Stimulated activated CD8-positive, alpha-beta memory T cell treated with anti-CD3 and anti-CD28 coated beads, Interleukin-7, amount 100 ng/mL, for 24 hours (primary cell): Measurements from ENCODE around the gene TRAPPC12.

ENCODE experiments used
- DNase-seq: peaks from one replicate; pipeline ENCODE4 v3.0.0-alpha.2; 2020; ENCODE audit warnings: low read depth

TRAPPC12 gene

DNA sequence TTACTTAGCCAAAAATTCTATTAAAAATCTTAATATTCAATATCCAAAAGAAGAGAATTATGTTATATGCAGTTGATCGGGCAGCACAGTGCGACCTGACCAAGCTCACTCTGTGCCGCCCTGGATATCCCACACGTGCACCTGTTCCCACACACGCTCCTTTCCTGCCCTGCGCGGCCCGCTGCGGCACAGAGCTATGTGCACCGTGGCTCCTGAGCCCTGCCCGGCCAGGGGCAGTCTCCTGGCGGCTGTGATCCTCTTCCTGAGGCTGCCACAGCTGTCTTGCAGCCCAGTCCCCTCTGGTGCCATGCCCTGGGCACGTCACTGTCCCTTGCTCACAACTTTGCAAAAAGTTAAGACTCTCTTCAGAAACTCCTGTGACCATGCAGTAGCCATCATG, 29.3 kb downstream of the TRAPPC12 start:
- no peak for DNase-seq

DNA sequence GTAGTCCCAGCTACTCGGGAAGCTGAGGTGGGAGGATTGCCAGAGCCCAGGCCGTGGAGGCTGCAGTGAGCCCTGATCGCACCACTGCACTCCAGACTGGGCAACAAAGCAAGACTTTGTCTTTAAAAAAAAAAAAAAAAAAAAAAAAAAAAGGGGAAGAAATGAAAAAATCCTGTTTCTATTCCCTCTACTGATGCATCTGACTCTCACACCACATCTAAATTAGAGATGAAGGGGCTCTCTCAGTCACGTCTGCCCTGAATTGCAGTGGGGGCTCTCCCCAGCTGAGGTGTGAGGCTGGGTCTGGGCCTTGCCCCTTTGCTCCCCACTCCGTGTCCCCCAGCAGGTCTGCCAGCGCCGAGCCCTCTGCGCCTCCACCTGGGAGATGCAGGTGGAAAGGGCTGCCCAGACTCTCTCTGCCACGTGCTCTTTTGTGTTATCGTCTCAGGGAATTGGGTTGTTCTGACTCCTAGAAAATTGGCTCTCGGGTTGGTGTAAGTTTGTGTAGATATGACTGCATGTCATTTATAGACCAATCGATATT, 30.2 kb downstream of the TRAPPC12 start:
- DNase-seq: no peak

DNA sequence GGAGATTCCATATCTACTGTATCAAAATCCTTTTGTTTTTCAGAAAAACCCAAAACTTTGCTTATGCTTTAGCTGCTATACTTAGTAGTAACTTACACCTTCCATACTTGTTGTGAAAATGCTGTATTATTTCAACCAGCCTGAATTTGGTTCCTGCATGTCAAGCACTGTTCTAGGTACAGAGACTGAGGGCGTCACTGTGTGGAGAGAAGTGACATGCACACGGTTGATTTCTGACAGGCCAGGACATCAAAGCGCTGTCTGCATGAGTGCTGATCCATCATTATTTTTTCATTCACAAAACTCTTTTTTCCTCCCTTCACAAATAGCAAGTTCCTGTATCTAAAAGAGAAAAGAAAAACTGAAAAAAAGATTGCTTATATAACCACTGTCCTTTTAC, 31.6 kb downstream of the TRAPPC12 start:
- no peak for DNase-seq

DNA sequence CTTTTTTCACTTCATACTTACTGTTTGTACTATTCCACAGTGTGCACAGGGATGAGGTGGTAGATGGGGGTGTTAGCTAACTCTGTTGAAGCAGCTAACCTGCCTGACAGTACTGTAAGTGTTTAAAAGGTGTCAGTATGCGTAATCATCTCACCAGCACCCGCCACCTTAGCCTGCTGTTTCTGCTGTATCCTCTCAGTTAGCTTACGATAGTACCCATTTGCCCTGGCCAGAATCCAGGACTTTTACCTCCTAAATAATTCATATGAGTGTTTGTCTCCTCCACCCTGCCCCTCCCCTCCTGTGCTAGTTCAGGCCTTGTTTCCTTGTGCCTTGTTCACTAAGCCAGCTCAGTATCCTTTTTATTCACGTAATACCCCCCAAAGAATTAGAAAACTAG, 34.2 kb downstream of the TRAPPC12 start:
- no peak for DNase-seq

GRCh38 chr2:3414133-3414860, 34.8 kb downstream of the TRAPPC12 start:
- no peak for DNase-seq

DNA sequence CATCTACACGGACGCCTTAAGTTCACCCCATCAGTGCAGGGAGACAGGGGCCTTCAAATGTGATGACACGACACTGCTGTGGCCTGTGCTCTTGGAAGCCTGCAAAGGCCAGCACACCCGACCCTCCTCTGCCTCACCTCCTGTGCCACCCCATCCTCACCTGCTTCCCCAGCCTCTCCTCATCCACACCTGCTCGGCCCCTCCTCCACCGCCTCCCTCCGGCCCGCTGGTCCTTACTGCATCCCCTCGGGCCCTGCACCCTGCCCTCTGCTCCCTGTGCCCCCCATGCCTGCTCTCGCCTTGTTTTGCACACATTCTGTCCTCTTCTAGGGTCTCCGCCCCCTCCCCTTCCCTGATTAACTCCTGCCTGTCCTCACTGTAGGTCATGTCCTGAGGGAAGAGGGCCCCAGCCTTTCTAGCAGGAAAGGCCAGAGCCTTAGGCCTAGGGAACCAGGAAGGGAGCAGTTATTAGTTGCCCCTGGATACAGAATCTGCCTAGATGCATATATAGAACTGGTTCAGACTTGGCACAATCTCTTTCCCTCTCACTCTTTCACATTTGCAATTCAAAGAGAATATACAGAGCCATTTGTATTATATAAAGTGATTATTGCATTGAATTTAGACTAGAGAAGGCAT, 39.4 kb downstream of the TRAPPC12 start:
- no peak for DNase-seq

DNA sequence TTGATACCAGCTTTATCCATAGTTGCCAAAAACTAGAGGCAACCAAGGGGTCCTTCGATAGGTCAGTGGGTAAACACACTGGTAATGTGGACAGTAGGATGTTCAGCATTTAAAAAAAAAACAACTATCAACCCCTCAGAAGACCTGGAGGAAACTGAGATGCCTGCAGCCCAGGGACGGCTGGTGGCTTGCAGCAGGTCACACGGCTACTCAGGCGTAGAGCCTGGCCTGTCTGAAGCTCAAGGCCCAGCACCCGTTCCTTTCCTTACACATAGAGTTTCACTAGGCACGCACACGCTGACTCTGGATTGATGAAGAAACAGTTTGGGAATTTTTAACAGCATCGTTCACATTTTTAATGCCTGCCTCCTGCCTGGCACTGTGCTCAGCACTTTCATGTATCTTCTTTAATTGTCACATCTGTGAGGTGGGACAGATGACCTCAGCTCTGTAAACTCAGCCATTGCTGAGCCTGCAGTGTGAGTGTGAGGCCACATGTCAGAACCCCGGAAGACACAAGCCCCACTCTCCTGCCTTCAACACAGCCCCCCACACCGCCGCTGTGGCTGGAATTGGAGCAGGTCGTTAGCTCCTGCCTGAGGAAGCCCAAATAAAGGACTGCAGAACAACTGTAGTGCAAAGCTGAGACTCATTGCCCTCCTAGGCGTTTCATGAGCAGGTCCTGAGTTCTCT, 40.7 kb downstream of the TRAPPC12 start:
- DNase-seq: no peak

- DNase-seq: no peak
Measured at GRCh38 chr2:3420769-3421397, 41.4 kb downstream of the TRAPPC12 start.

- no peak for DNase-seq
Measured at GRCh38 chr2:3421580-3421979, 42.1 kb downstream of the TRAPPC12 start.

GRCh38 chr2:3422161-3422779, 42.8 kb downstream of the TRAPPC12 start:
- no peak for DNase-seq

DNA sequence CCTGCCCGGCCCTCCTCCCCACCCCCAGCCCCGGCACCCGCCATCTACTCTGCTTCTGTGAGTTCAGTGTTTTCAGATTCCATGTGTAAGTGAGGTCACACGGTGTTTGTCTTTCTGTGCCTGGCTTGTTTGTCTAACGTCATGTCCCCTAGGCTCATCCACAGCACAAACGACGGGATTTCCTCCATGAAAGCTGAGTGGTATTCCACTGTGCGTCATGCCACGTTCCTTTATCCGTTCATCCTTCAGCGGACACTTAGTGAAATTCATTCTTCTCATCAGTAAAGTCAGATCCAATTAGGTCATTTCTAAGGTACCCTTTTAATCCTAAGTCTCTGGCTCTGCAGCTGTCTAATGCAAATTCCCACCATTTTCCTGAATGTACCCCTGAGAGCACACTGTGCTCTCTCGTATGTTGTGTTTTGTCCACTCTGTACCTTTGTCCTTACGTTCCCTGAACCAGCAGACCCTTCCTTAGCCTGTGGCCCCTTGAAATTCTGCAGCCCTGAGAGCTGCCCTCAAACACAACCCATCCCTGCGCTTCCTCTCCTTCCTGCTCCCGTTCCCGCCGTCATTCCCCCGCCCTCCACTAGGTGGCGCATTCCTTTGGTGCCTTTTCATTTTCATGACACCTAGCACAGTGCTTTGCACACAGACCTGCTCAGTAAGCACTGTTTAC, 44.1 kb downstream of the TRAPPC12 start:
- DNase-seq: peak; percentile 71

DNA sequence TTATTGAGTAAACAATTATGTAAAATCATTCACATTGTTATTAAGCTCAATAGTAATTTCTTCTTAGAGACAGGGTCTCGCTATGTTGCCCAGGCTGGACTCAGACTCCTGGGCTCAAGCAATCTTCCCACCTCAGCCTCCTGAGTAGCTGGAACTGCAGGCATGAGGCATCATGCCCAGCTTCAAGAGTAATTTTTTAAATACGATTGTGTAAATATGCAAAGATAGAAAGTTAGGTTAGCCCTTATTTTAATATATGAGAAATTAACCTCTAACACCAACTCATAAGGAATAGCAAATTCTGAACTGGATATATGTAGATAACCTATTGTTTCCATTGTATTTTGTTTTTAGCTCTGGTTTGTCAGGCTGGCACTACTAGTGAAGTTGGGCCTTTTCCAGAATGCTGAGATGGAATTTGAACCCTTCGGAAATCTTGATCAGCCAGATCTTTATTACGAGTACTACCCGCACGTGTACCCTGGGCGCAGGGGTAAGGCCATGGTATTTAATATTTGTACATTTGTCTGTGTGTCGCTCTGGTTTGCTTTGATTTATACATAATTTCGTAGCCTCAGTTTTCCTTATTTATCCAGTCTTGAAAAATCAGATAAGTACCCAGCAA, 44.8 kb downstream of the TRAPPC12 start:
- no peak for DNase-seq

GRCh38 chr2:3426615-3427014, 47.1 kb downstream of the TRAPPC12 start:
- DNase-seq: no peak

DNA sequence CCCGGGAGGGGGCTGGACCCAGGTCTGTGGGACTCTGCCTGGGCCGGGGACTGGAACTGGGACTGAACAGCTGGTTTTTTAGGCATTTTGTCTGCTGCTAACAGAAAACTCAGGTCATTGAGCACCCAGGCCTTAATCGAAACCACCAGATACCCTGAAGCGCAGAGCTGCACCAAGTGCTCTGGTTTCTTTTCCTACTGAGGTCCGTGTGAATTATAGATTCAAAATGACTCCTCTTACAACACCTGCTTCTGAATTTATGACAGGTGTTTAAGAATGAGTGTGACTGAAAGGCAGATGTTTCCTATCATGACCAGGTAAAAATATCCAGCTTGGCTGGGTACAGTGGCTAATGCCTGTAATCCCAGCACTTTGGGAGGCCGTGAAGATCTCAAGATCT, 47.8 kb downstream of the TRAPPC12 start:
- DNase-seq: no peak

DNA sequence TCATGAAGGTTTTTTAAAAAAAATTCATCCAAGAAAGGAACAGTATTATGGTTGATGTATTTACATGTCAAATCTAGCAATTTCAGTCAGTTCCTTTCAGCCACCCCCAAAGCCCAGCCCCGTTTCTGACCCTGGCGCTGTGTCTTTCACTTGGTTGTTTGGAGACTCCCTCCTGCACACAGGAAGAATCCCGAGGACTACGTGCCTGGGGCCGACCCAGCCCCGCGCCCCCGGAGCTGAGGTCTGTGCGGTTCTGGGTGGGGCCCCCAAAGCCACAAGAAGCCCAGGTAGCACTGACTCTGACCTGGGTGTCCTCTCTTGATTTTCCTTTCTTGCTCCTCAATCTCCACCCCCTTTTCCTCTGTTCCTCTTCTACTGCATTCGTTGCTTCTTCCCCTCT, 49.1 kb downstream of the TRAPPC12 start:
- DNase-seq: no peak

GRCh38 chr2:3429066-3429610, 49.6 kb downstream of the TRAPPC12 start:
- DNase-seq: no peak

DNA sequence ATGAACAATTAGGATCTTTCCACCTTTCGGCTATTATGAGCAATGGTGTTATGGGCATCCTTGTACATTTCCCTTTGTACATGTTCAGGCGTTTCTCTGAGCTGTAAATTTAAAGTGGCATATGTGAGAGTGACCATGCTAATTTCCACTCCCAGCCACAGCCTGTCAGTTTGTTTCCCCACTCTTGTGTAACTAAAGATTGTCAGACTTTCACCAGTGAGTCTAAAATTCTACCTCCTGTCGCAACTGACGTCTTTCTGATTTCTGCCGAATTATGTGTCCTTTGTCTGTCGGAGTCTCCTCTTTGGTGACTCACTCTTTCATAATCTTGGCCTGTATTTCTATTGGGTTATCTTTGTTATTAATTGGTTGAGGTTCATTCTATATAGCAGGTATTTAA, 50.7 kb downstream of the TRAPPC12 start:
- DNase-seq: no peak

DNA sequence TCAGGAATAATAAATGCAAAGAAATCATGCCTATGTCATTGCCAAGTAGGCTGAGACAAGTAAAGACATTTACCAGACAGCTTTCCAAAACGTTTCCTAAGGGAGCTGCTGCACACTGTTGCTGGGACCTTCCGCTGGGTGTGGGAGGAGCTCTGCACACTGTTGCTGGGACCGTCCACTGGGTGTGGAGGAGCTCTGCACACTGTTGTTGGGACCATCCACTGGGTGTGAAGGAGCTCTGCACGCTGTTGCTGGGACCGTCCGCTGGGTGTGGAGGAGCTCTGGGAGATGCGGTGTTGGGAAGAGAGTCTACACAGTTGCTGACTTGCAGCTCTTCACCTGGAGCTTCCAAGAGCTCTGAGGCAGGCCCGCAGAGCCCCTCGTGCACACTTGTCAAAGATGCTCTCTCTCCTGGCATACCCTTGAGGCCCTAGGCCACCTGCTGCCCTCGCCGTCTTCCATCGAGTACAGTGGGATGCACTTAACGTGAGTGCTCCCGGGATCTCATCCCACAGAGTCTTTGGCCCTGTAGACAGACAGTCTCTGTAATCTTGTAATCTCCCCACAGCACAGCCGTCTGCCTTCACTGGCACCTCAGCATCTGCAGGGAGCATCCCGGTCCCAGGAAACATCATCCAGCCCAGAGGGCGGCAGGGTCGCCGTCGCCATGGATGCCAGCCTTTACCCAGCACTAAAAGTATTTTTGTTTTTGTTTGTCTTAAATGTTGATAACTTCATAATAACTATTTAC, 51.4 kb downstream of the TRAPPC12 start:
- DNase-seq: no peak

GRCh38 chr2:3432067-3432466, 52.6 kb downstream of the TRAPPC12 start:
- DNase-seq: no peak
